Measurements from ENCODE around the gene FASTKD2.
A peak's percentile ranks its signal among the peaks of the same experiment; 100 is the strongest.

FASTKD2 gene

GRCh38 chr2:206765242-206766056, at the start of gene FASTKD2, which contains the start of gene MDH1B:
TSS of gene FASTKD2 (plus strand) at chr2:206765606. CDS start at chr2:206766694, 1,088 bp downstream.
TSS of gene MDH1B (minus strand) at chr2:206765328. CDS start at chr2:206765271, 57 bp downstream.
- ATAC-seq, result peak; percentile 87
- peak; percentile 89 for DNase-seq

GRCh38 chr2:206716623-206717022, 48.8 kb upstream of the FASTKD2 start:
- no peak for ATAC-seq

GRCh38 chr2:206718296-206718695, 47.1 kb upstream of the FASTKD2 start, which contains the start of gene DYTN:
TSS of gene DYTN (minus strand) at chr2:206718396. CDS start at chr2:206718279, 117 bp downstream.
- ATAC-seq (no peak), DNase-seq (no peak)

More at GRCh38 chr2:206716623-206717022, 48.8 kb upstream of the FASTKD2 start:
- DNase-seq, result no peak

- ATAC-seq (no peak), DNase-seq (no peak)
Observed at GRCh38 chr2:206721256-206721920, 44.0 kb upstream of the FASTKD2 start.

- ATAC-seq, result no peak
- DNase-seq, result no peak
Observed at GRCh38 chr2:206723288-206723687, 42.1 kb upstream of the FASTKD2 start.

DNA sequence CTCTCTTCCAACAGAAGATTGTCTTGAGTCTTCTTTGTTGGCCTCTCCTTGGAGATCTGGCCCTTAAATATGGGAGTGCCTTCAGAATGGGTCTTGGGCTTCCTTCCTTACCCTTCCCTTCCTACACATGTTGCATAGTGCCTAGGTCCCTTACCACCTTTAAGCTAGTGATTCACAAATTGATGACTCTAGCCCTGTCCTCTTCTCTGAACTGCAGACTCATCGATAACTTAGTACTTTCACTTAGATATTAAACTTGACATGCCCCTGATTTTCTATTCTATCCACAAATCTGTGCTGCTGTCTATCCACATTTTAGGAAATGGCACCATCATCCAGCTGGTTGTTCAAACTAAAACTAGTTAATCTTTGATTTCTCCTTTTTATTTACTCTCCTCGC, 38.1 kb upstream of the FASTKD2 start:
- no peak for DNase-seq
- no peak for ATAC-seq

DNA sequence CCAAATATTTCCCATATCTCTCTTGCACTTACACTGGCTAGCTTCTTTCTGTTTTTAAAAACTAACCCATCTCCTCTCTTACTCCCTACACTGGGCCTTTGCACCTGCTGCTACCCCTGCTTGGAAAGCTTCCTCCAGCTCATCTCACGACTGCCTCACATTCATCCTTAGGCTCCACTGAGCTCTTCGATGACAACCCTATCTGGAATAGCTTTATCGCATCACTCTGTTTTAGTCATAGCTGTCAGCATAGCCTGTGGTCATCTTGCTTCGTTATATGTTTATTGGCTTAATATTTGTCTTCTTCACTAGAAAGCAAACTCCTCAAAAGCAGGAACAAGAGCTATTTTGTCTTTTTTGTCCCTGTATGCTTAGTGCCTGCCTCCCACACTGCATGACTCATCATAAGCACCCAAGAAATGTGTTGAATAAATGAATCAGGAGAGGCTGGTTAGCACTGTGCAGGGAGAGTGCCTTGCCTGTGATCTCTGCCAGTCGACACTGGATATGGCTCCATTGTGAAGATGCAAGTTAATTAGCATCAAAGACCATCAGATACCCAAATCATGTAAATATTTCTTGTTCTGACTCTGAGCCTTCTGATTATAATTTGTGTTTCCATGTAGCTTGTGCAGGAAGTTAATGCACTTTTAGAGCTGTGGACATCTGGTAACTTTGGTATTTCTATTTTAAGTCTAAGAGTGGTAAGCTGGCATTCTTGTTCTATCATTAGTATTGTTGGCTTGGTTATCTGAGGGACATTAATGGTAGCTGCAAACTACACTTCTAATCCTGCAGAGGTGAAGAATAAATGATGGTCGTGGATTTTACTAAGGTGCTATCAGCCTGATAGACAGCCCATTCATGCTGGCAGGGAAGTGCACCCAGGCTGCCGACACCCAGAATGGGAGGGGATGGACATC, 36.9 kb upstream of the FASTKD2 start:
- no peak for DNase-seq
- peak; percentile 81 for ATAC-seq

DNA sequence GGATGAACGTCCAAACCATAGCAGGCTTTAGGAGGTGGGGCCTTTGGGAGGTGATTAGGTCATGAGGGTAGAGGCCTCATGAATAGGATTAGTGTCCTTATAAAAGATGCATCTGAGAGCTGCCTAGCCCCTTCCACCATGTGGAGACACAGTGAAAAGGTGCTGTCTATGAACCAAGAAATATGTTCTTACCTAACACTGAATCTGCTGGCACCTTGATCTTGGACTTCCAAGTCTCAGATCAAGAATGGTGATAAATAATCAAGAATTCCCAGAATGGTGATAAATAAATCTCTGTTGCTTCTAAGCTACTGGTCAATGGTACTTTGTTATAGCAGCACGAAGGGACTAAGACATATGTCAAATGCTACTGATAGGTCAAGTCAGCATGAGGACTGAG, 32.1 kb upstream of the FASTKD2 start:
- DNase-seq (no peak), ATAC-seq (no peak)

DNA sequence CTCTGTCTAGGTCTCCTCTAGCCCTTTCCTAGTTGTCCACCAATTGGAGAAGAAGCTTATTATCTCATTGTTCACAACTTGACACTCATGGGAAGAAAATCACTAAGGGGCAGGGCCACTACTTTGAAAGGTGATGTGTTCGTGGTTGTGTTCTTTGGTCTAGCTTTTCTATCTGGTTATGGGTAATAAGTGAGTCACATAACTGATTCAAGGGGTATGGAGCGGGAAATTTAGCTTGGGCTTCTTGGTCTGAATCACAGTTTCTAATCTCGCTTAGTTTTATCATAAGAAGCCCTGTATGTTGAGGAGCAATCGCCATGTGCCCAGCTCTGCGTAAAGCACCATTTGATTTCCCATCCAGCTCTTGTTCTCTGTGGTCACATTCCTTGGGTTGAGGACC, 28.5 kb upstream of the FASTKD2 start:
- DNase-seq, result no peak
- peak; percentile 93 for ATAC-seq

DNA sequence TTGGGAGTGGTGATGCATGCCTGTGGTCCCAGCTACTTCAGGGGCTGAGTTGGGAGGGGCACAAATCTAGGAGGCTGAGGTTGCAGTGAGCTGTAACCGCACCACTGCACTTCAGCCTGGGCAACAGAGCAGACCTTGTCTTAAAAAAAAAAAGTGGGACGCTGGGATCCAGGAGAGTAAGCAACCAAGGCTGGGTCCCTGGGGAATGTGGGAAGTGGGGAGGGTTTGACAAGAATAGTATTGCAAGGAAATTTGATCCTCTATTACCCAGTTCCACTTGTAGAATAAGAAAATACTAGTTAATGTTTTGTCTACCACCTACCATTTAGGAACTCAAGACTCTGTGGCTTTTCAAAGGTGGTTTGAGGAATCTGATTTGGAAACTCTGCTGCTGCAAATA, 26.1 kb upstream of the FASTKD2 start:
- no peak for DNase-seq
- ATAC-seq, result no peak

- ATAC-seq (no peak), DNase-seq (no peak)
Observed at GRCh38 chr2:206740800-206741199, 24.6 kb upstream of the FASTKD2 start.

DNA sequence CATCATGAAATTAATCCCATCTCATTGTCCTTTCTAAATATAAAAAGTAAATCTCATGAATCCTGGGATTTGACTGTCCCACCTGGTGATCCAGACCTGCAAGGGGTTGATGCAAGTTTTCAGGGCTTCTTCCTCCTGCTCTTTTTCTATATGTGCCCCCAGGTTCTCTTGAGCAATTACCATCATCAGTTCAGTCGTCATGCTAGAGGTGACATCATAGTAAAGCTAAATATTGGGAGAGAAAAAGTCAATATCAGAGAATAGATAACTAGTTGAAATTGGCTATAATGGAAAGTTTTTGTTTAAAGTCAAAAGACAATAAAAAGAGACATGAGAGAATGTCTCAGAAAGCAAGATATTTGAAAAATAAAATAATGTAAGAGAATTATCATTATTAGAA, 8.6 kb upstream of the FASTKD2 start:
- no peak for ATAC-seq

GRCh38 chr2:206764673-206765241, 649 bp upstream of the FASTKD2 start:
- ATAC-seq (no peak), DNase-seq (no peak)

More for the DNA sequence above, 8.6 kb upstream of the FASTKD2 start:
- DNase-seq, result no peak

DNA sequence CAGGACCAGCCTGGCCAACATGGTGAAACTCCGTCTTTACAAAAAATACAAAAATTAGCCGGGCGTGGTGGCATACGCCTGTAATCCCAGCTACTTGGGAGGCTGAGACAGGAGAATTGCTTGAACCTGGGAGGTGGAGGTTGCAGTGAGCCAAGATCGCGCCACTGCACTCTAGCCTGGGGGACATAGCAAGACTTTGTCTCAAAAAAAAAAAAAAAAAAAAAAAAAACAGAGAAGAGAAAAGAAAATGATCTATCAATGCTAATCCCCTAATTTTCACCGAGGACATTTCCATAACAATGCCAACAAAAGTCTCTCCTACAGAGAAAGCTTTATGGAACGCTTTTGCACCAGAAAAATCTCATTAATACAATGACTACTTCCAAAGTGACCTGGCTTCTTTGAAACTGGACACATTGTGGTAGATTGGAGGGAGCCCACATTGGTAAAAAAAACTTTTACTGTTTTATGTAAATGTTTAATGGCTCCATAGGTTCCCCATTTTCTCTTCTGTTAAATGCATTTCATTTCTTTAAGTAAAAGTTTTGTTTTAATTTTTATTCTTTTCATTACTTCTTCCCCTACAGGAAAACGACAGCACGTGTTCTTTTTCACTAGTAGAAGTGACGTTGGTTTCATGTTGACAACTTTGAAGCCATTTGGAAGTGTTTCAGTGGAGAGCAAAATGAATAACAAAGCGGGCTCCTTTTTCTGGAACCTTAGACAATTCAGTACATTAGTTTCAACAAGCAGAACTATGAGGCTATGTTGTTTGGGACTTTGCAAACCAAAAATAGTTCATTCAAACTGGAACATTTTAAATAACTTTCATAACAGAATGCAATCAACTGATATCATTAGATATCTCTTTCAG, 888 bp downstream of the FASTKD2 start:
- ATAC-seq (no peak), DNase-seq (no peak)

DNA sequence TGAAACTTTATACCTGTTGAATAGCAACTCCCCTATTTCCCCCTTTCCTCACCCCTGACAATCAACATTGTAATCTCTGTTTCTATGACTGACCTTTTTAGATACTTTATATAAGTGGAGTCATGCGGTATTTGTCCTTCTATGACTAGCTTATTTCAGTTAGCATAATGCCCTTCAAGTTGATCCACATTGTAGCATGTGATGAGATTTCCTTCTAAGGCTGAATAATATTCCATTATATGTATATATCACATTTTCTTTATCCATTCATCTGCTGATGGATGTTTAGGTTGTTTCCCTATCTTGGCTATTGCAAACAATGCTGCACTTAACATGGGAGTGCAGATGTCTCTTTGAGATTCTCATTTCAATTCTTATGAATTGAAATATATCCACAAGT, 9.5 kb downstream of the FASTKD2 start:
- ATAC-seq (no peak), DNase-seq (no peak)

- ATAC-seq (no peak), DNase-seq (no peak)
Observed at GRCh38 chr2:206776432-206776831, 11.0 kb downstream of the FASTKD2 start.

GRCh38 chr2:206780671-206781070, 15.3 kb downstream of the FASTKD2 start:
- ATAC-seq, result no peak
- DNase-seq, result no peak

GRCh38 chr2:206783718-206784117, 18.3 kb downstream of the FASTKD2 start:
- DNase-seq (no peak), ATAC-seq (no peak)

GRCh38 chr2:206784559-206785353, 19.4 kb downstream of the FASTKD2 start:
- ATAC-seq, result peak; percentile 59

More at GRCh38 chr2:206784559-206785353, 19.4 kb downstream of the FASTKD2 start:
- DNase-seq, result no peak

Data from stimulated activated naive CD8-positive, alpha-beta T cell treated with anti-CD3 and anti-CD28 coated beads, Interleukin-15, Interleukin-2, amounts not matched to agents 100 U/mL and 50 U/mL, for 24 hours (primary cell).